WTC11 (cell line): ENCODE measurements around the gene DDOST. TPM values are rescaled to one million over a fixed set of nuclear protein-coding genes. Genes with fewer than 3 reads are reported as not detected.

ENCODE experiments used
- CREM ChIP-seq: sonication (generic); formaldehyde crosslinking; IDR thresholded peaks from 2 replicates; pipeline ENCODE4 v1.8.1; 2022; ENCODE audit warnings: mild to moderate bottlenecking, missing genetic modification reagents, moderate library complexity
- EMX1 ChIP-seq: fragments of 250-450 bp; sonication (Bioruptor Pico); IDR thresholded peaks from 2 replicates; pipeline ENCODE4 v1.8.0; 2021; ENCODE audit warnings: mild to moderate bottlenecking
- FOXK1 ChIP-seq: sonication (generic); formaldehyde crosslinking; IDR thresholded peaks from 2 replicates; pipeline ENCODE4 v1.8.0; 2022; ENCODE audit warnings: mild to moderate bottlenecking, moderate library complexity, missing genetic modification reagents
- FOXP1 ChIP-seq: sonication (generic); formaldehyde crosslinking; IDR thresholded peaks from 2 replicates; pipeline ENCODE4 v1.8.0; 2022; ENCODE audit warnings: missing genetic modification reagents, mild to moderate bottlenecking, moderate library complexity, borderline replicate concordance
- GRHL2 ChIP-seq: fragments of 250-450 bp; sonication (Bioruptor Pico); IDR thresholded peaks from 2 replicates; pipeline ENCODE4 v1.8.0; 2022; ENCODE audit warnings: mild to moderate bottlenecking, moderate library complexity; ENCODE audit not compliant: insufficient replicate concordance, severe bottlenecking
- GTF2I ChIP-seq: fragments of 250-450 bp; sonication (Bioruptor Pico); conservative IDR thresholded peaks from 2 replicates; pipeline ENCODE4 v1.4.0; 2021; ENCODE audit warnings: mild to moderate bottlenecking
- NR1H2 ChIP-seq: sonication (generic); formaldehyde crosslinking; IDR thresholded peaks from 2 replicates; pipeline ENCODE4 v1.9.0; 2021; ENCODE audit warnings: mild to moderate bottlenecking, moderate library complexity, missing genetic modification reagents
- SMAD3 ChIP-seq: sonication (generic); formaldehyde crosslinking; IDR thresholded peaks from 2 replicates; pipeline ENCODE4 v1.8.0; 2022; ENCODE audit warnings: missing genetic modification reagents, mild to moderate bottlenecking, borderline replicate concordance
- SP1 ChIP-seq: sonication (generic); formaldehyde crosslinking; conservative IDR thresholded peaks from 2 replicates; pipeline ENCODE4 v1.8.1; 2022; ENCODE audit warnings: missing genetic modification reagents
- TEAD4 ChIP-seq: sonication (generic); formaldehyde crosslinking; IDR thresholded peaks from 2 replicates; pipeline ENCODE4 v1.8.0; 2022; ENCODE audit warnings: mild to moderate bottlenecking, missing genetic modification reagents
- ZNF121 ChIP-seq: sonication (generic); formaldehyde crosslinking; IDR thresholded peaks from 2 replicates; pipeline ENCODE4 v1.8.0; 2023; ENCODE audit warnings: missing genetic modification reagents
- ZNF671 ChIP-seq: fragments of 250-450 bp; sonication (Bioruptor Pico); IDR thresholded peaks from 2 replicates; pipeline ENCODE4 v1.8.0; 2021; ENCODE audit warnings: mild to moderate bottlenecking
- total RNA-seq: library from RNA; stranded (reverse); gene quantifications from 3 replicates; pipeline ENCODE4 v1.2.3, GENCODE V29; 2021
- TF ChIP-seq, protein P1 (sequence below): sonication (generic); formaldehyde crosslinking; IDR thresholded peaks from 2 replicates; pipeline ENCODE4 v1.8.0; 2022; ENCODE audit warnings: mild to moderate bottlenecking, missing genetic modification reagents
- TF ChIP-seq, protein P2 (sequence below): sonication (generic); formaldehyde crosslinking; IDR thresholded peaks from 2 replicates; pipeline ENCODE4 v1.8.0; 2022; ENCODE audit warnings: mild to moderate bottlenecking, missing genetic modification reagents
- TF ChIP-seq, protein P3 (sequence below): sonication (generic); formaldehyde crosslinking; IDR thresholded peaks from 2 replicates; pipeline ENCODE4 v1.8.1; 2023; ENCODE audit warnings: mild to moderate bottlenecking, missing genetic modification reagents
- TF ChIP-seq, protein P4 (sequence below): fragments of 250-450 bp; sonication (Bioruptor Pico); IDR thresholded peaks from 2 replicates; pipeline ENCODE4 v1.8.0; 2021; ENCODE audit warnings: mild to moderate bottlenecking
- TF ChIP-seq, protein P5 (sequence below): sonication (generic); formaldehyde crosslinking; IDR thresholded peaks from 2 replicates; pipeline ENCODE4 v1.8.1; 2023; ENCODE audit warnings: mild to moderate bottlenecking, missing genetic modification reagents, moderate library complexity
- TF ChIP-seq, protein P6 (sequence below): sonication (generic); formaldehyde crosslinking; IDR thresholded peaks from 2 replicates; pipeline ENCODE4 v1.8.1; 2023; ENCODE audit warnings: mild to moderate bottlenecking, missing genetic modification reagents
- TF ChIP-seq, protein P7 (sequence below): sonication (generic); formaldehyde crosslinking; IDR thresholded peaks from 2 replicates; pipeline ENCODE4 v1.8.1; 2023; ENCODE audit warnings: mild to moderate bottlenecking, missing genetic modification reagents, borderline replicate concordance
- TF ChIP-seq, protein P8 (sequence below): fragments of 250-450 bp; sonication (Bioruptor Pico); conservative IDR thresholded peaks from 2 replicates; pipeline ENCODE4 v1.9.0; 2021; ENCODE audit warnings: mild to moderate bottlenecking

Gene DDOST
- total RNA-seq, 1 experiment from 2014 or later: 300 TPM

DNA sequence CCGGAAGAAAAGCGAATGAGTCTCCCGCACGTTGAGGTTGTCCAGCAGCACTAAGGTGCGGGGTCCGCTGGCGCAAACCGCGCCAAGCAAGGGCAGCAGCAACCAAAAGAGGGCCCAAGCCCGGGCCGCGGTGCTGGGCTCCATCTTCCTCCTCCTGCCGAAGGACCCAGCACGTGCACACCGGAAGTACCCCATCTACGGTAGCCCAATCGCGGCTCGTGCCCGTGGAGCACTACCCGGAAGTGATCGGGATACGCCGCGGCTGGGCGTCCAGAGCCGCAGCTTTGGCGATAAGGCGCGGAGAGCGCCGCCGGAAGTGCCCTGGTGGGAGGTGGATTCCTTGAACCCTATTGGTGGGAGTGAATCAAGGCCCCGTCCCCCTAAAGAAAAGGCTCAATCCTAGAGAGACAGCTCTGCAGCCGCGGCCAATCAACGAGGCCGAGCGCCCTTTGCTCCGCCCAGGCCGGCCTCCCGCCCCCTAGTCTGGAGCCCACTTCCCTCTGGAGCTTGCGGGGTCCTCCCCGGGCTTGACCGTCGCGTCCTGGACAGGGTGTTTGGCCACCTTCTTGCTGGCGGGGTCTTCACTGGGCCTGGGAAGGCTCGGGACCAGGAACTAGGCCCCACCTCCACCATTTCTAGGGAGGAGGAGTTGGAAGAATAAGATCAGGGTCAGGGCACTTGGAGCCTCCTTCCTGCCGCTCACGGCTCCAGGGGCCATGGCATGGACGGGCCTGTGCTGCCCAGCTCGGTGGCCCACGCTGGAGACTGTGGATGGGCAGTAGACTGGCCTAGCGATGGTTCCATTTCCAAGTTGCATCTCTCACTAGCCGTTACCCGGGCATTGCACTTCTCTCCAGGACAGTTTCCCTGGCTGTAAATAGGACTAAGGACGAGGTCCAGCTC lies at the start of gene DDOST (continued):
- TF ChIP-seq, protein P1, sequence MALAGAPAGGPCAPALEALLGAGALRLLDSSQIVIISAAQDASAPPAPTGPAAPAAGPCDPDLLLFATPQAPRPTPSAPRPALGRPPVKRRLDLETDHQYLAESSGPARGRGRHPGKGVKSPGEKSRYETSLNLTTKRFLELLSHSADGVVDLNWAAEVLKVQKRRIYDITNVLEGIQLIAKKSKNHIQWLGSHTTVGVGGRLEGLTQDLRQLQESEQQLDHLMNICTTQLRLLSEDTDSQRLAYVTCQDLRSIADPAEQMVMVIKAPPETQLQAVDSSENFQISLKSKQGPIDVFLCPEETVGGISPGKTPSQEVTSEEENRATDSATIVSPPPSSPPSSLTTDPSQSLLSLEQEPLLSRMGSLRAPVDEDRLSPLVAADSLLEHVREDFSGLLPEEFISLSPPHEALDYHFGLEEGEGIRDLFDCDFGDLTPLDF (CRISPR knock-in tag): no peak
- TF ChIP-seq NR1H2 (CRISPR knock-in tag) (no peak), SMAD3 (CRISPR knock-in tag) (peak; percentile 45; the same call in 1 of the 2 replicates), CREM (CRISPR knock-in tag) (peak; percentile 18; the same call in 1 of the 2 replicates), FOXK1 (CRISPR knock-in tag) (peak; percentile 33; the same call in 1 of the 2 replicates), TEAD4 (CRISPR knock-in tag) (no peak), GTF2I (CRISPR knock-in tag) (no peak), SP1 (CRISPR knock-in tag) (peak; percentile 96), FOXP1 (CRISPR knock-in tag) (no peak), EMX1 (no peak; the same call in 1 of the 2 replicates), ZNF671 (CRISPR knock-in tag) (no peak), ZNF121 (CRISPR knock-in tag) (peak; percentile 71; the same call in 1 of the 2 replicates), GRHL2 (no peak)
- TF ChIP-seq, protein P2, sequence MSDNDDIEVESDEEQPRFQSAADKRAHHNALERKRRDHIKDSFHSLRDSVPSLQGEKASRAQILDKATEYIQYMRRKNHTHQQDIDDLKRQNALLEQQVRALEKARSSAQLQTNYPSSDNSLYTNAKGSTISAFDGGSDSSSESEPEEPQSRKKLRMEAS: peak; percentile 47
- TF ChIP-seq, protein P3, sequence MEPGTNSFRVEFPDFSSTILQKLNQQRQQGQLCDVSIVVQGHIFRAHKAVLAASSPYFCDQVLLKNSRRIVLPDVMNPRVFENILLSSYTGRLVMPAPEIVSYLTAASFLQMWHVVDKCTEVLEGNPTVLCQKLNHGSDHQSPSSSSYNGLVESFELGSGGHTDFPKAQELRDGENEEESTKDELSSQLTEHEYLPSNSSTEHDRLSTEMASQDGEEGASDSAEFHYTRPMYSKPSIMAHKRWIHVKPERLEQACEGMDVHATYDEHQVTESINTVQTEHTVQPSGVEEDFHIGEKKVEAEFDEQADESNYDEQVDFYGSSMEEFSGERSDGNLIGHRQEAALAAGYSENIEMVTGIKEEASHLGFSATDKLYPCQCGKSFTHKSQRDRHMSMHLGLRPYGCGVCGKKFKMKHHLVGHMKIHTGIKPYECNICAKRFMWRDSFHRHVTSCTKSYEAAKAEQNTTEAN: no peak; the same call in 1 of the 2 replicates
- TF ChIP-seq, protein P4, sequence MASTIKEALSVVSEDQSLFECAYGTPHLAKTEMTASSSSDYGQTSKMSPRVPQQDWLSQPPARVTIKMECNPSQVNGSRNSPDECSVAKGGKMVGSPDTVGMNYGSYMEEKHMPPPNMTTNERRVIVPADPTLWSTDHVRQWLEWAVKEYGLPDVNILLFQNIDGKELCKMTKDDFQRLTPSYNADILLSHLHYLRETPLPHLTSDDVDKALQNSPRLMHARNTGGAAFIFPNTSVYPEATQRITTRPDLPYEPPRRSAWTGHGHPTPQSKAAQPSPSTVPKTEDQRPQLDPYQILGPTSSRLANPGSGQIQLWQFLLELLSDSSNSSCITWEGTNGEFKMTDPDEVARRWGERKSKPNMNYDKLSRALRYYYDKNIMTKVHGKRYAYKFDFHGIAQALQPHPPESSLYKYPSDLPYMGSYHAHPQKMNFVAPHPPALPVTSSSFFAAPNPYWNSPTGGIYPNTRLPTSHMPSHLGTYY (CRISPR knock-in tag): no peak
- TF ChIP-seq, protein P5, sequence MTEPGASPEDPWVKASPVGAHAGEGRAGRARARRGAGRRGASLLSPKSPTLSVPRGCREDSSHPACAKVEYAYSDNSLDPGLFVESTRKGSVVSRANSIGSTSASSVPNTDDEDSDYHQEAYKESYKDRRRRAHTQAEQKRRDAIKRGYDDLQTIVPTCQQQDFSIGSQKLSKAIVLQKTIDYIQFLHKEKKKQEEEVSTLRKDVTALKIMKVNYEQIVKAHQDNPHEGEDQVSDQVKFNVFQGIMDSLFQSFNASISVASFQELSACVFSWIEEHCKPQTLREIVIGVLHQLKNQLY: no peak
- TF ChIP-seq, protein P6, sequence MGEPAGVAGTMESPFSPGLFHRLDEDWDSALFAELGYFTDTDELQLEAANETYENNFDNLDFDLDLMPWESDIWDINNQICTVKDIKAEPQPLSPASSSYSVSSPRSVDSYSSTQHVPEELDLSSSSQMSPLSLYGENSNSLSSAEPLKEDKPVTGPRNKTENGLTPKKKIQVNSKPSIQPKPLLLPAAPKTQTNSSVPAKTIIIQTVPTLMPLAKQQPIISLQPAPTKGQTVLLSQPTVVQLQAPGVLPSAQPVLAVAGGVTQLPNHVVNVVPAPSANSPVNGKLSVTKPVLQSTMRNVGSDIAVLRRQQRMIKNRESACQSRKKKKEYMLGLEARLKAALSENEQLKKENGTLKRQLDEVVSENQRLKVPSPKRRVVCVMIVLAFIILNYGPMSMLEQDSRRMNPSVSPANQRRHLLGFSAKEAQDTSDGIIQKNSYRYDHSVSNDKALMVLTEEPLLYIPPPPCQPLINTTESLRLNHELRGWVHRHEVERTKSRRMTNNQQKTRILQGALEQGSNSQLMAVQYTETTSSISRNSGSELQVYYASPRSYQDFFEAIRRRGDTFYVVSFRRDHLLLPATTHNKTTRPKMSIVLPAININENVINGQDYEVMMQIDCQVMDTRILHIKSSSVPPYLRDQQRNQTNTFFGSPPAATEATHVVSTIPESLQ (CRISPR knock-in tag): no peak
- TF ChIP-seq, protein P7, sequence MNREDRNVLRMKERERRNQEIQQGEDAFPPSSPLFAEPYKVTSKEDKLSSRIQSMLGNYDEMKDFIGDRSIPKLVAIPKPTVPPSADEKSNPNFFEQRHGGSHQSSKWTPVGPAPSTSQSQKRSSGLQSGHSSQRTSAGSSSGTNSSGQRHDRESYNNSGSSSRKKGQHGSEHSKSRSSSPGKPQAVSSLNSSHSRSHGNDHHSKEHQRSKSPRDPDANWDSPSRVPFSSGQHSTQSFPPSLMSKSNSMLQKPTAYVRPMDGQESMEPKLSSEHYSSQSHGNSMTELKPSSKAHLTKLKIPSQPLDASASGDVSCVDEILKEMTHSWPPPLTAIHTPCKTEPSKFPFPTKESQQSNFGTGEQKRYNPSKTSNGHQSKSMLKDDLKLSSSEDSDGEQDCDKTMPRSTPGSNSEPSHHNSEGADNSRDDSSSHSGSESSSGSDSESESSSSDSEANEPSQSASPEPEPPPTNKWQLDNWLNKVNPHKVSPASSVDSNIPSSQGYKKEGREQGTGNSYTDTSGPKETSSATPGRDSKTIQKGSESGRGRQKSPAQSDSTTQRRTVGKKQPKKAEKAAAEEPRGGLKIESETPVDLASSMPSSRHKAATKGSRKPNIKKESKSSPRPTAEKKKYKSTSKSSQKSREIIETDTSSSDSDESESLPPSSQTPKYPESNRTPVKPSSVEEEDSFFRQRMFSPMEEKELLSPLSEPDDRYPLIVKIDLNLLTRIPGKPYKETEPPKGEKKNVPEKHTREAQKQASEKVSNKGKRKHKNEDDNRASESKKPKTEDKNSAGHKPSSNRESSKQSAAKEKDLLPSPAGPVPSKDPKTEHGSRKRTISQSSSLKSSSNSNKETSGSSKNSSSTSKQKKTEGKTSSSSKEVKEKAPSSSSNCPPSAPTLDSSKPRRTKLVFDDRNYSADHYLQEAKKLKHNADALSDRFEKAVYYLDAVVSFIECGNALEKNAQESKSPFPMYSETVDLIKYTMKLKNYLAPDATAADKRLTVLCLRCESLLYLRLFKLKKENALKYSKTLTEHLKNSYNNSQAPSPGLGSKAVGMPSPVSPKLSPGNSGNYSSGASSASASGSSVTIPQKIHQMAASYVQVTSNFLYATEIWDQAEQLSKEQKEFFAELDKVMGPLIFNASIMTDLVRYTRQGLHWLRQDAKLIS (CRISPR knock-in tag): no peak
- TF ChIP-seq, protein P8, sequence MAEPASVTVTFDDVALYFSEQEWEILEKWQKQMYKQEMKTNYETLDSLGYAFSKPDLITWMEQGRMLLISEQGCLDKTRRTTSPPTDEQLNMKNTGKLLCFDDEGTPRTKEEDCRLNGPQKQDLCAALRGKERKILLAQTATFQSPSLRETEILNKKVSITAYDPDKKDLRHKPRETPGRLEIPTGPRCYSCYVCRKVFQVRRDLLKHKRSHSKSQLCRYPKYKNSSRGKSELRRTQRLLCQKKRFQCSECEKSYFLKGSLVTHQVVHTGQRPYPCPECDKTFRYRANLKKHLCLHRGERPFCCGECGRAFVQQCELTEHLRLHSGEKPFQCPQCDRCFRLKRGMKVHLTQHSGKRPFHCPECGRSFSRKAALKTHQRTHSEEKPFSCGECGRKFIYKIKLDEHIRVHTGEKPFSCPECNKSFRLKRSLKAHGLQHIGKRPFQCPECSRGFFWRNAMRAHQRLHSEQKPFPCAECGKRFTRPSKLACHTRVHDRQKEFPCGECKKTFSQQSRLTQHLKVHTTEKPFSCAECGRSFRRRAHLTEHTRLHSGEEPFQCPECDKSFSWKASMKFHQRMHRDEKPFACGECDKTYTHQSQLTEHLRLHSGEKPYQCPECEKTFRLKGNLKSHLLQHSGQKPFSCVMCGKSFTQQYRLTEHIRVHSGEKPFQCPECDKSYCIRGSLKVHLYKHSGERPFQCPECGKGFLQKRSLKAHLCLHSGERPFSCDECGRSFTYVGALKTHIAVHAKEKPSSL (CRISPR knock-in tag): no peak
